ENCODE measurements around the gene LOX. TPM values are rescaled to one million over a fixed set of nuclear protein-coding genes. Genes with fewer than 3 reads are reported as not detected.

The LOX gene
- total and polyA plus RNA-seq, 9 of the 15 experiments (the other 6 are each of a cell fraction or from before 2014, with no cell fraction given) = 0.06 to 0.09 TPM; not detected in 7

DNA sequence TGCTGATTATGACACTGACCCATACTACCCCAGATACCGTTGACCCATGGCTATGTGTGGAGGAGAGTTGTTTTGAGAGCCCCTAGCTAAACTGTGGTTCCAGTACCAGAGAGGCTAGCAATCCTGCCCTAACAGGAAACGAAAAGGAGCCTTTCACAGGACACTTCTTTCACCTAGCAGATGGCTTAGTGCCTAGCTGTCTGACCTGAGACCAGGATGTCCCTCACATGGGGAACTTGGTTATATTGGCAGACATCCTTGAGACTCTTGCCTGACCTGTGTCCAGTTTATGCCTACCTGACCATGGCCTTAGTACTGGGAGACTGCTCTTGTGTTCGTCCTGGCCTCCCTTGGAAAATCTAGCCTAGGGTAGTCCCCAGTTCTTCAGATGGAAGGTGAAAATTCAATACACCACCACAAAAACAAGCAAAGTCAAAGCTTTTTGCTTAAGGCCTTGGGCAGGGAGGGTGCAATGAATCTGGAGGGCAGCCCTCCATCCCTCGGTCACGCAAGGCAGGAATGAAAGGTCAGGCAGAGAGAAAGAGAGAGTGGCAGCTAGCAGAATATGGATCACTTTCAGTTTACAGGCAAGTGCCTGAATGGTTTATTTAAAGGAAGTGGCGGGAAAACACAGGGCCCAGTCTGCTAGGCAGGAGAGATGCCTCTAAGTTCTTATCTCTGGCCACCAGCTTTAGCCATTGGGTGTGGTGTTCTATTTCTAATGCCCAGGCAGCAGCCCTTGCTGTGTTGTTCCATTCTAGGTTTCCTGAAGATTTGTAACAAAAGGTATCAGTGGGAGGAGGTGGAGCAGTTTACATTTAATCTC lies 34.9 kb upstream of the LOX start (continued):
- TF ChIP-seq E2F3 (CRISPR knock-in tag; IDR thresholded peaks at IDR 0.05) = peak; percentile 91
- TF ChIP-seq, protein P1, sequence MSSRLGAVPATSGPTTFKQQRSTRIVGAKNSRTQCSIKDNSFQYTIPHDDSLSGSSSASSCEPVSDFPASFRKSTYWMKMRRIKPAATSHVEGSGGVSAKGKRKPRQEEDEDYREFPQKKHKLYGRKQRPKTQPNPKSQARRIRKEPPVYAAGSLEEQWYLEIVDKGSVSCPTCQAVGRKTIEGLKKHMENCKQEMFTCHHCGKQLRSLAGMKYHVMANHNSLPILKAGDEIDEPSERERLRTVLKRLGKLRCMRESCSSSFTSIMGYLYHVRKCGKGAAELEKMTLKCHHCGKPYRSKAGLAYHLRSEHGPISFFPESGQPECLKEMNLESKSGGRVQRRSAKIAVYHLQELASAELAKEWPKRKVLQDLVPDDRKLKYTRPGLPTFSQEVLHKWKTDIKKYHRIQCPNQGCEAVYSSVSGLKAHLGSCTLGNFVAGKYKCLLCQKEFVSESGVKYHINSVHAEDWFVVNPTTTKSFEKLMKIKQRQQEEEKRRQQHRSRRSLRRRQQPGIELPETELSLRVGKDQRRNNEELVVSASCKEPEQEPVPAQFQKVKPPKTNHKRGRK (tag; IDR thresholded peaks at IDR 0.05) = no peak
- TF ChIP-seq RNF2 (IDR thresholded peaks at IDR 0.05) = peak; percentile 79; the same call in 1 of the 2 replicates
- peak; percentile 68; the same call in 1 of the 2 replicates for TF ChIP-seq MTA3 (IDR thresholded peaks at IDR 0.05; ENCODE audit: borderline replicate concordance)
- TF ChIP-seq ILF3 (IDR thresholded peaks at IDR 0.05; ENCODE audit: borderline replicate concordance) = no peak
- TF ChIP-seq CC2D1A (IDR thresholded peaks at IDR 0.05) = peak; percentile 81; the same call in 1 of the 2 replicates
- peak; percentile 75; the same call in 1 of the 2 replicates for TF ChIP-seq GATA2 (CRISPR knock-in tag; IDR thresholded peaks at IDR 0.05)
- TF ChIP-seq MTA2 (IDR thresholded peaks at IDR 0.05; ENCODE audit: low read depth) = peak; percentile 90
- TF ChIP-seq, protein P2, sequence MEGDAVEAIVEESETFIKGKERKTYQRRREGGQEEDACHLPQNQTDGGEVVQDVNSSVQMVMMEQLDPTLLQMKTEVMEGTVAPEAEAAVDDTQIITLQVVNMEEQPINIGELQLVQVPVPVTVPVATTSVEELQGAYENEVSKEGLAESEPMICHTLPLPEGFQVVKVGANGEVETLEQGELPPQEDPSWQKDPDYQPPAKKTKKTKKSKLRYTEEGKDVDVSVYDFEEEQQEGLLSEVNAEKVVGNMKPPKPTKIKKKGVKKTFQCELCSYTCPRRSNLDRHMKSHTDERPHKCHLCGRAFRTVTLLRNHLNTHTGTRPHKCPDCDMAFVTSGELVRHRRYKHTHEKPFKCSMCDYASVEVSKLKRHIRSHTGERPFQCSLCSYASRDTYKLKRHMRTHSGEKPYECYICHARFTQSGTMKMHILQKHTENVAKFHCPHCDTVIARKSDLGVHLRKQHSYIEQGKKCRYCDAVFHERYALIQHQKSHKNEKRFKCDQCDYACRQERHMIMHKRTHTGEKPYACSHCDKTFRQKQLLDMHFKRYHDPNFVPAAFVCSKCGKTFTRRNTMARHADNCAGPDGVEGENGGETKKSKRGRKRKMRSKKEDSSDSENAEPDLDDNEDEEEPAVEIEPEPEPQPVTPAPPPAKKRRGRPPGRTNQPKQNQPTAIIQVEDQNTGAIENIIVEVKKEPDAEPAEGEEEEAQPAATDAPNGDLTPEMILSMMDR (IDR thresholded peaks at IDR 0.05 in 2 of 3, conservative IDR thresholded peaks at IDR 0.05 in 1 of 3; ENCODE audit: insufficient read depth in 2 of 3, low read depth in 1 of 3, low read length in 3 of 3) = no peak
- 0 out of 2 replicates have a peak, but pooled peaks have one; percentile 28 for TF ChIP-seq FOXK1 (CRISPR knock-in tag; IDR thresholded peaks at IDR 0.05; ENCODE audit: borderline replicate concordance)
- no peak for TF ChIP-seq ZNF76 (CRISPR knock-in tag; IDR thresholded peaks at IDR 0.05; ENCODE audit: borderline replicate concordance)
- TF ChIP-seq SAFB (IDR thresholded peaks at IDR 0.05; ENCODE audit: borderline replicate concordance, low read depth, low read length) = no peak
- TF ChIP-seq, protein P3, sequence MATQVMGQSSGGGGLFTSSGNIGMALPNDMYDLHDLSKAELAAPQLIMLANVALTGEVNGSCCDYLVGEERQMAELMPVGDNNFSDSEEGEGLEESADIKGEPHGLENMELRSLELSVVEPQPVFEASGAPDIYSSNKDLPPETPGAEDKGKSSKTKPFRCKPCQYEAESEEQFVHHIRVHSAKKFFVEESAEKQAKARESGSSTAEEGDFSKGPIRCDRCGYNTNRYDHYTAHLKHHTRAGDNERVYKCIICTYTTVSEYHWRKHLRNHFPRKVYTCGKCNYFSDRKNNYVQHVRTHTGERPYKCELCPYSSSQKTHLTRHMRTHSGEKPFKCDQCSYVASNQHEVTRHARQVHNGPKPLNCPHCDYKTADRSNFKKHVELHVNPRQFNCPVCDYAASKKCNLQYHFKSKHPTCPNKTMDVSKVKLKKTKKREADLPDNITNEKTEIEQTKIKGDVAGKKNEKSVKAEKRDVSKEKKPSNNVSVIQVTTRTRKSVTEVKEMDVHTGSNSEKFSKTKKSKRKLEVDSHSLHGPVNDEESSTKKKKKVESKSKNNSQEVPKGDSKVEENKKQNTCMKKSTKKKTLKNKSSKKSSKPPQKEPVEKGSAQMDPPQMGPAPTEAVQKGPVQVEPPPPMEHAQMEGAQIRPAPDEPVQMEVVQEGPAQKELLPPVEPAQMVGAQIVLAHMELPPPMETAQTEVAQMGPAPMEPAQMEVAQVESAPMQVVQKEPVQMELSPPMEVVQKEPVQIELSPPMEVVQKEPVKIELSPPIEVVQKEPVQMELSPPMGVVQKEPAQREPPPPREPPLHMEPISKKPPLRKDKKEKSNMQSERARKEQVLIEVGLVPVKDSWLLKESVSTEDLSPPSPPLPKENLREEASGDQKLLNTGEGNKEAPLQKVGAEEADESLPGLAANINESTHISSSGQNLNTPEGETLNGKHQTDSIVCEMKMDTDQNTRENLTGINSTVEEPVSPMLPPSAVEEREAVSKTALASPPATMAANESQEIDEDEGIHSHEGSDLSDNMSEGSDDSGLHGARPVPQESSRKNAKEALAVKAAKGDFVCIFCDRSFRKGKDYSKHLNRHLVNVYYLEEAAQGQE (IDR thresholded peaks at IDR 0.05; ENCODE audit: borderline replicate concordance) = 0 out of 2 replicates have a peak, but pooled peaks have one; percentile 5
- TF ChIP-seq, protein P3 (CRISPR knock-in tag; IDR thresholded peaks at IDR 0.05; ENCODE audit: low read depth) = no peak
- TF ChIP-seq SMARCA4 (IDR thresholded peaks at IDR 0.05) = peak; percentile 95
- no peak for TF ChIP-seq ZNF41 (CRISPR knock-in tag; conservative IDR thresholded peaks at IDR 0.05)
- TF ChIP-seq RBFOX2 (IDR thresholded peaks at IDR 0.05; ENCODE audit: low read depth, low read length) = peak; percentile 41; the same call in 1 of the 2 replicates

Measured in K562 (cell line).